HG02970 (cell line): Measurements from ENCODE around the gene MC2R.

Experiments used
- ATAC-seq: cut with Tn5 transposase; IDR thresholded peaks from one replicate; pipeline ENCODE4 v1.9.1; 2021; ENCODE audit warnings: mild to moderate bottlenecking, moderate library complexity, moderate number of reproducible peaks; ENCODE audit not compliant: unreplicated experiment, low FRiP score

MC2R gene

DNA sequence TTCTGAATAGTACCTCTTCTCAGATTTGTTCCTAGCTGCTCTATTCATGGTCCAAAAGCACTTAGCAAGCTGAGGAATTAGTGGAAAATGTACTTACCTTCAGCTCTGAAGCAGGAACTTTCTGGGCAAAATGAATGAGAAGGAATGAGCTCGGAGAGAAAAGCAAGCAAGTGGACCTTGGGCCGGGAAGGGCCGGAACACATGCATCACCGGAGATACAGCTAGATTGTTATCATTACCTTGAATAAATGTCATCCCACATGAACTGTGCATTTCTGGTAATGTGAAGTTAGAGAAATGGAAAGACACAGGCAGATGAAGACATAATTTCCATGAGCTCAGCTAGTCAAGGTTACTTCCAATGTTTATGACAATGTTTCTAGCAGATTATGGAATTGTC is at the start of gene MC2R:
Gene MC2R (minus strand): TSS at position 146 of the 400 bp plus-strand sequence. CDS start 30,018 bp downstream, outside the sequence.
- ATAC-seq, result no peak

DNA sequence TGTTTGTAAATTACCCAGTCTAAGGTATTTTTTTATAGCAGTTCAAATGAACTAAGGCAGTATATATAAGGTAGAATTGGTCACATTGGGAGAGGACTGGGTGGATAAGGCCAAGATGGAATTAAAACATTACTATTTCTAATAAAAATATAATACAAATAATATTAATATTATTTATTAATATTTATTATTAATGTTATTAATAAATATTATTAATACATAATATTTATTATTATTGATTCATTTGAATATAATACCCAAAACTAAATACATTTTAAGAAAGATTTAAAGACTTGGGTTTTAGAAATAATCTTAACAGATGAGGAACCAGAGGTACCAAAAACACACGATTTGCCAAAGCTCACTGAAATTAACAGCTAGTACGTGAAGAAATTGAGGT is 30.5 kb upstream of the MC2R start:
- ATAC-seq, result no peak

DNA sequence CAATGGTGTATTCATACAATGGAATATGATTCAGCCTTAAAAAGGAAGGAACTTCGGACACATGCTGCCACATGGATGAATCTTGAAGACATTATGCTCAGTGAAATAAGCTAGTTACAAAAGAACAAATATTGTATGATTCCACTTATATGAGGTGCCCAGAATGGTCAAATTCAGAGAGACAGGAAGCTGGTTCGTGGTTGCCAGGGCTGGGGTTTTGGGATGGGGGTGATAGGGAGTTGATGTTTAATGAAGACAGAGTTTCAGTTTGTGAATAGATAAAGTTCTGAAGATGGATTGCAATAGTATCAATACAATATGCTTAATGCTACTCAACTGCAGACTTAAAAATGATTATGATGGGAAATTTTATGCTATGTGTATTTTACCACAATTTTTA is 28.0 kb upstream of the MC2R start:
- ATAC-seq, result no peak

DNA sequence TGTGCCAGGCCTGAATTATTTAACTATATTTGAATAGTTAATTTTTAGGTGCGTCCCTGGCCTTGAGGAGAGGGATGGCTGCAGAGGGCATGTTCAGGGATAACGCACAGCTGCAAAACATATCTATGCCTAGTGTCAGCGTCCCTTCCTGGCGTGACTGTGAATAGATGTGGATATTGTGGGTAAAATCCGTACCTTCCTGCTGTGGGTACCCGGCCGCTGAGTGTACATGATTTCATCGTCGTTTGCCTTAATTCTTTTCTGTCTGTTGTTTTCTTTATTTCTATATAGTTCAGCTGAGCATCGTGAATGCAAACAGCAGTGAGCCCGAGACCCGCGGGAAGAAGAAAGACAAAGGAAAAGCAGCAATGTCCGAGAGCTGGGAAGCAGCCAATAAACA is 25.0 kb upstream of the MC2R start:
- ATAC-seq, result no peak

DNA sequence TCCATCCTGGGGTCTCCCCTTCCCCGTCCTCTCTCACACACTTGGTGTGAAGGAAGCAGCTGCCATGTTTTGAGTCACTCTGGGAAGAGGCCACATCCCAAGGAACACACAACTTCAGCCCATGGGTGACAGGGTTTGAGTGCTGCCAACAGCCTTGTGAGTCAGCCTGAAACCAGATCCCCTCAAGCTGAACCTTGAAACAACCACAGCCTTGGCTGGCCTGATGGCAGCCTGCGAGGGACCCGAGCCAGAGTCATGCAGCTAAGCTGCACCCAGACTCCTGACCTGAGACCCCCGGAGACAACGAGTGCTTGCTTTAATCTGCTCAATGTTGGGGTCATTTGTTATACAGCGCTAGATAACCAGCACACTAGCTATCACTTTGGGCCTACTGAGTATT is 19.3 kb upstream of the MC2R start:
- ATAC-seq, result no peak

DNA sequence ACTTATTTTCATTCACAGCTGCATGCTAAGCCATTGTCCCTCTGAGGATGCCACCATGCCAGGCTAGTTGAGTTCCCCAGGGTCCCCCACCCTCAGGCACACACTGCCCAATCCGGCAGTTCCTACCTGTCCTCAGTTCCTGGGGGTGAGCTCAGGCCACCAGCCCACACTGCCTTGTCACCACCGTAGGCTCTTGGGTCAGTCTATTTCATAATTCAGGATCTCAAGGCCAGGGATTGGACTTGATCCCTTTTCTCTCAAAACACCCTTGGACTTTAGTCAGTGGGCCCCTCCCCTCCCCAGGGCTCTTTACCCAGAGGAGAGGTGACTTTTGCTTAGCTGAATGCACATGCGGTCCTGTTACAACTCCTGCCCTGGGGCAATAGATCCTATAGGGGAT is 18.7 kb upstream of the MC2R start:
- ATAC-seq, result no peak

DNA sequence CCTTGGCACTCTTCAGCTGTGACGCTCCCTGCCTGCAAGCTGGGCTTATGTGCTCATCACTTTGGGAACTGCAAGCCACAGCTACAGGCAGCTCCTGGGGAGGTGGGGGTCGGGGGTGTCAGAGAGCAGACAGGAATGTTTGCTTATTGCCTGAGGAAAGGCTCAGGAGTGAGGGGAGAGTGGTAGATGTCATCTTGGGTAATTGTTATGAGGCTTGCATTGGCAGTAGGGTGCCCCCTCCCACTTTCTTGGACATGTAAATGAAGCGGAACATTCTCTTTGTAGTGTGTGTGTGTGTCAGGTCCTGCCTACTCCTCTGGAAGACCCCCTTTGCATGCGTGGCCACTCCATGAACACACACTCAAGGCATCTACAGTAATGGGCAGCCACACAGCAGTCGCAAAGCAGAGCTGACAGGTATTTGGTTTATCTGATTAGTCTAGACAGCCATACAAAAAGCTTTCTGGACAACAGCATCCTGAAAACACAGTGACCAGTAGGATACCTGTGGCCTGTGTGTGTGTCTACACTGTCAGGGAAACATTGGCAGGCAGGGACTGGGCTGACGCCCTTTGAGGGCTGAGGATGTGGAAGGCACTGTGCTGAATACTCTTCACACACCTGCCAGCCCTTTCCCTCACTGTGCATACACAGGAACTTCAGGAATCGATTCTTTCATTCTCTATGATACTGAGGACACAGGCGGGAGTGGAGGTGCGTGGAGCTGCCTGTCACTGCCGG is 17.1 kb upstream of the MC2R start:
- ATAC-seq, result no peak

DNA sequence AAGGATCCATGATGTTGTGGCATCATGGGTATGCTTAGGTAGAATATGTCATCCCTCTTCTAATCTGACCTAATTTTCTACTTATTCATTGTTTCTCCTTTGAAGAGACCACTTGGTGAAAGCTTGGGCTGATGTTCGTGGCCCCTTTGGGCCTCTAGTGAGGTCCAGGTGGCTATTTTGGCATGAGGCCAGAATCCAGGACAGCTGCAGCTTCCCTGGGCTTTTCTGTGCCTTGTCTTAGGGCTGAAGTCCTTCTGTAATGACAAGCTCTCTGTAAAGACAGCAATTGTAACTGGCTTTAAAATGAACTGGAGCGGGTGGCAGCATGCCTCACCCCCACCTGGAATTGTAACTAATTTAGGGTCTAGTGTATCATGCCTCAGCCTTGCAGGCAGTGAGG is 15.6 kb upstream of the MC2R start:
- no peak for ATAC-seq

DNA sequence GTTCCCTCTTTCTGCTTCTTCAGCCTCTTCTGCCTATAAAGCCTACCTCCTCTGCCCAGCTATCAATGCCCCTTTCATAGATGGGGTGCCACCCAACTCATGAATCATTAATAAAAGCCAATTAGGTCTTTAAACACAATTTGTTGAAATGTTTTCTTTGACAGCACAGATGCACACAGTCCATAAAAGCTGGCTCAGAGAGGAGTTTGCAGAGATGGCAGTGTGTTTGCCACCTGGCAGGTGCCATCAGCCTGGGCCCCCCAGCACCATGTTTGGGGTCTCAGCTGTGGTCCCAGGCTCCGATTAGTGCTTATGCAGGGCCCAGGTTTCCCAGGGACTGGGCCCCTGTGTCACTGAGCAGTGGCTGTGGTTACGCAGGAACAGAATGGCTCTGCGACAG is 7.9 kb upstream of the MC2R start:
- no peak for ATAC-seq

DNA sequence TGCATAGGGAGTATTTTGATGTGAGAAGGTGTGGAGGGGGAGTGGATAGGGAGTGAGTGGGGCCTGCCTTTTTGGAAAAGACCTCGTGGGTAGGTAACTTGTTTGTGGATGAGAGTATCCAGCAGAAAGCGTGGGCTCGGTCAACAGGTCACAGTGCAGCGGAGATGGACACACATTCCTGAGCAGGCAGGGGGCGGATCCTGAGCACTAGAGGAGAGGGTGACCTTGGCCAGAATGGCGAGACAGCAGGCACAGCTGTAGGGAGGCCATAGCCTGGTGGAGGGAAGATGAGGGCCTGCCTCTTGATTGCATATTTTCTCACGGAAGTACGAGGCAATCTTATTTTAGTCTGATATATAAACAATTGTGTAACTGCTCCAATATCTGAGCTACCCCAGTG is 3.6 kb upstream of the MC2R start:
- ATAC-seq, result no peak

DNA sequence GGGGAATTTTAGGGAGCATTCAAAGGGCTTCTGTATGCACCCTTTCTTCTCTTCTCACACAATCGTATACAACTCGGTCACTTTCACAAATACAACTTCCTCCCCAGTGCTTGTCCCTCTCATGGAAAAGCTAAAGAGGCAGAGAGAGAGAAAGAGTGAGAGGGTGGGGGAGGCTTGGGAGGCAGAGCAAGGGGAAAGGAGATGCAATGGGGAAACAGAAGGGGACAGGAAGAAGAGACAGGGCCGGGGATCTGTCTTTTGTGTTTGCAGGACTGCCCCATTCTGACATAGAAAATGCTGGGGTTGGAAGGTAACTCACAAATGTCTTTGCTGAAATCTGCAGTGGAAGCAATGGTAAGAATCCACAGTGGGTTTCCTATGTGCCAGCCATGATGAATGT is 2.1 kb upstream of the MC2R start:
- no peak for ATAC-seq

DNA sequence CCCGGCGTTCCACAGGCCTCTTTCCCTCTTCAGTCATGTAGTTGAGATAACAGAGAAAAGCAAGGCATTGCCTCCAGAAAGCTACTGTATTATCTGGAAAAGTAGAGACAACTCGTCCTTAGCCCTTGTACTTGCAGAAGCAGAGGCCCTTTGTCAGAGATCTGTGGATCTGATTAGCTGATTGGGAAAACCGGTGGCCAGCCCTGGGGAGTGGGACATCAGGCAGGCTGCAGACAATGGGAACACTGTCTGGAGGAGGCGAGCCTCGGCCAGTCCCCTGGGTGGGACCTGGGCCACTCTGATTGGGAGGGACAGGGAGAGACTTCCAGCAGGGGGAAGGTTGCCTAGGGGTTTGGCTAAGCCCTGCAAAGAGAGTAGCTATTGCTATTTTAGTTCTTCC is 1.2 kb upstream of the MC2R start:
- no peak for ATAC-seq

DNA sequence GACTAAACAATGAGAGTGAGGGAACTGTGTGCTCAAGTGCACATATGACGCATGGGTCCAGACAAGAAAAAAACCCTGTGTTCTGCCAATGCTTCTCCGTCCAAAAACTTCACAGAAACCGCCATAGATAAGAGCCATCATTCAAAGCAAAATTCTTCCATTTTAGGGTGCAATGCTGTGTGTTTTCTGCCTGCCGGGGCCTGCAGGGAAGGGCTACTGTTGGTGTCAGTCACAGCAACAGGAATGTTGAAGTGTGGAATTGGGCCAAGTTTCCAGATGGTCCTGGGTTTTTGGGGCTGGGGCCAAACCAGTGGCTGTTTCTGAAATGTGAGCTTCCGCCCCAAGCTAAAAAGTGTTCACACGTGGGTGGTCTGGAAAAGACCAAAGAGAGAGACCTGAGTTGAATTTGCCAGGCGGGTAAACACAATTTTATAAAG is 677 bp upstream of the MC2R start:
- no peak for ATAC-seq

DNA sequence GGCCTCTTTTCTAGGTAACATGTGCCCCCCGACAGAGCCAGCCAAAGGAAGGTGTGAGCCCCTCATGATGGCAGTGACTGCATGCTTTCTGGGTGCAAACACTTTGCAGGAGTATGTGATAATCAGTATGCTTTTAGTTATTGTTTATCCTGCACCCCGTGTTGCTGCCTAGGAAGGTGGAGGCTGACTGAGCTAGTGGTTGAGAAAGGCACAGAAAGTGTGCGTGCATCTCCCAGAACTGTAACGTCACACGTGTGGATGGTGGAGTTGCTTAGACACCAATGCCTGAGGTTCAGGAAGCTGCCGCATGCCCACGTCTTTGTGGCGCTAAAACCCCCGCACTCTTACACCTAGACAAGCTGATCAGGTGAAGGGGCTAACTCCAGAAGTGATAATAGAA is 580 bp downstream of the MC2R start:
- ATAC-seq, result no peak

DNA sequence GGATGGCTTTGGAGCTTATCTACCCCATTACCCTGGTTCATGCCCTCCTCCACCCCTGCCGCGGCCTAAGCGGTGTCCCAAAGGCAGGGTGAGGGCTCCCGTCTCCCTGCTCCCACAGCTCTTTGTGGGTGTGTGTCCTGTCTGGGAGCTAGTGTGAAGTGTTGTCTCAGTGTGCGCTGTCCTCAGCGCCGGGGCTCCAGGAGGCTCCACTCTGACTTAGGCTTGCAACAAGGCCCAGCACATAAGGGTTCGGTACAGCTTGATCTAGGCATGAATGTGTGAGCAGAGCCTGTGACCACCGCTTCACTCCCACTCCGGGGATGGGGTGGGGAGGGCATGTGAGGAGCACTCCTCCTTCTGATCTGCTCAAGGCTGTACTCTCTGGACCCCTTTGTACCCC is 1.2 kb downstream of the MC2R start:
- ATAC-seq, result no peak

DNA sequence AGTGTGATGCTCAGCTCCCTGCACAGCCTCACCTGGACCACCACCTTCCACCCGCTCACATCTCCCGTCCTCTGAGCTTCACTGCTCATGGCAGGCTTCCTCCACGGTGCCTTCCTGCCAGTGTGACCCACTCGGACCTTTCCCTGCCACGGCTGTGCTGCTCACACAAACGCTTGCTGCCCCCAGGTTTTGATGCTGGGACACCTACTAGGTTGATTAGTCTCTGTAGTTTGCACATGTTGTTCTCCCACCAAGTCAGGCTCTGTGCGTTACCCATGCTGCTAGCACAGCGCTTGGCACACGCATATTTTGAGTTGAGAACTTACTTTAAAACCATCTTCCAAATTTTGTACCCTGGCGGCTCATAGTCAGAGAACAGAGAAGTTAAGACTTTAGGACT is 2.1 kb downstream of the MC2R start:
- no peak for ATAC-seq

DNA sequence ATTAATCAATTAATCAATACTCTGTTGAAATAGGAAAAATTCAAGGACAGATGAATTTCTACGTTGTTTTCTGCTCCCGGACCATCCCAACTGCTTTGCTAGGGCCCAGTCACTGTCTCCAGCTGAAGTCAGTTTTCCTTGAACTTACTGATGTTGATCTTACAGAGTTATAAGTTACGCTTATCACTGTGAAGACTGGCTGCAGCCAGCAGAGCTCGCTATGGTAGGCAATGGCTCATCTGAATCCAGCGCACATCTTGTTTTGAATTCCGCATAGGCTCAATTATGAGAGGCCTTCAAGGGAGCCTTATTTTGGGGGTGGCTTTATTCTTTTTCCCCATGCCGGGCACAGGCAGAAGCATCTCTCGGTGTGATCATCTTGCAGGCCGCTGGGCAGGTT is 2.7 kb downstream of the MC2R start:
- no peak for ATAC-seq

DNA sequence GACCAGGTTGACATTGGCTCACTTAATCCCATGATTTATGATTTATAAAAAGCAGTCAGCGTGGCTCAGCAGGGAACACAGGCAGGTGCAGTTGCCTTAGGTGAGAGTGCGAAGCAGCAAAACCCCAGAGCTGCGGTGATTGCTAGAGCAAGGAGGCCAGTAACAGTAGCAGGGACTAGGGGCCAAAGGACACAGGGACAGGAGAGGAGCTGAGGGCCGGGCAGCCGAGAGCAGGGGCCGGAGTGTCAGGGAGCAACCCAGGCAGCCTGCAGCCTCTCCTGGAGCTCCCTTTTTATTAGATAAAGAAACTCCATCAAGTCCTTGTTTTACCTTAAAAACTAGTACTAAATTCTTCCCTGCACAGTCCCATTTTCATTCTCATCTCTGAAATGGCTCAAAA is 4.3 kb downstream of the MC2R start:
- ATAC-seq, result no peak

DNA sequence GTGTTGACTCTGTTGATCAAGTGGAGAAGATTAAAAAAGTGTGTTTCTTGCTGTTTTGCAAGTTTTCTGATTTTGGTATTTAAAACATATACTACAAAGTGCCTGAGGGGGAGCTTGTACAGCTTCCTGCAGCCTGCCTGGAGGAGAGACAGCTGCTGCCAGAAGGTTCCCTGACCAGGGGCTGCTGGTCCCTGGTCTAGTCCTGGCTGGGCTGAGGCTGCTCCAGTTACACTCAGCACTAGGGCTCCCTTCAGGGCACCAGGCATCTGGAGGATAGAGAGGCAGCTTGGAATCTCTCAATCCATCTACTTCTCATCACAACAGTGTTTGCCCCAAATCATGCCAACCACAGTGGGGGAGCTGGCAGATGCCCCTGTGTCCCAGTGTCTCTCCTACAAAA is 4.8 kb downstream of the MC2R start:
- ATAC-seq, result no peak

DNA sequence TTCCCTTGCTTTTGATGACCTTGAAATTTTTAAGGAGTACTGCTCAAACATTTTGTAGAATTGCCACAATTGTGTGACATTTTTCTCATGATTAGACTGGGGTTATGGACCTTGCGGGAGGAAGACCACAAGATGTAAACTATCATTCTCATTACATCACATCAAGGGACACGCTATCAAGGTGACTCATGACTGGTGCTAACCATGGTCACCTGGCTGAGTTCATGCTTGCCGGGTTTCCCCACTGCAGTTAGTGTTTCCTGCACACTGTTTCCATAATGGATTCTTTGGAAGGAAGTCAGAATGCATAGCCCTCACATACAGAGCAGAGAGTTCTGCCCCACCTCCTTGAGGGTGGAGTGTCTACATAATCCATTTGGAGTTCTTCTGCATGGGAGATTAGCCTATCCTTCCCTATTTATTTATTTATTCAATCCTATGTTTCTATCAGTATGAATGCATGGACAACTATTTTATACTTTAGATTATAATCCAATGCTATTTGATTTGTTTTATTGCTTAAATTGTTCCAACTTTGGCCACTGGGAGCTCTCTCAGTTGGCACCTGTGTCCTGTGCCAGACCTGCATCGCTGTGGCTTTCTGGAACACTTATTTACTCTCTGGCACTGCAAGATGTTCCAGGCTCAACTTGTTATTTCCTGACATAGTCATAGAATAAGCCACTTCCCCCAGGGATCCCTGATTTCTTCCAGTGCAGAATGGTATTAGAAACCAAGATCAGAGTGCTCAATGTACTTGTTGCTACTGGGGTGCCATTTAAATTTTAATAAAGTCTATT is 6.0 kb downstream of the MC2R start:
- no peak for ATAC-seq

DNA sequence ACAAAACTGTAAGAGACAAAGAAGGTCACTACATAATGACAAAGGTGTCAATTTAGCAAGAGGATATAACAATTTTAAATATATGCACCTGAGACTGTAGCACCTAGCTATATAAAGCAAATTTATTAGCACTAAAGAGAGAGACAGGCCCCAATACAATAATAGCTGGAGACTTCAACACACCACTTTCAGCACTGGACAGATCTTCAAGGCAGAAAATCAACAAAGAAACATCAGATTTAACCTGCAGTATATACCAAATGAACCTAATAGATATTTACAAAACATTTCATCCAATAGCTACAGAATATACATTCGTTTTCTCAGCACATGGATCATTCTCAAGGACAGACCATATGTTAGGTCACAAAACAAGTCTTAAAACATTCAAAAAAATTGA is 14.7 kb downstream of the MC2R start:
- no peak for ATAC-seq

DNA sequence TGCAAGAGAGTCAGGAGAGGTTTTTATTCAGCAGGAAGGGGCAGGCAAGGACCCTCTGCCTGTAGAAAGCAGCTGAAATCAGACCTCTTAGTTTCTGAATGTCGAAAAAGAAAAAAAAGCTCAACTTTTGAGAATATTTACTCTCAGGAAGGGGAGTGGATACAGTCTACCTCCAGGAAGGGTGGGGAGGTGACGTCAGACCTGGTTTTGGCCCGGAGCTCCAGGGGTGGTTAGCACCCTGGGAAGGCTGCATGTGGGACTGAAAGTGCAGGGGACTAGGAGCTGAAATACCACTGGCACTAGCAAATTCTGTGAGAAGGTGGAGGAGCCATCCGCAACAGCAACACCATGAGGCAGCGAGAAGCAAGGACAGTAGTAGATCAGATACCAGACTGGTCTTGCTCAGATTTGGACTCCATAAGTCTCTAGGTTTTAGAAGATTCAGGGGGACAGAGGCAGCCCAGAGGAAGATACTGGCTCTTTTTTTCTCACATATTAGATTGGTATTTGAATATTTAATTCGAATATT is 19.8 kb downstream of the MC2R start:
- no peak for ATAC-seq
